Measurements from ENCODE around the gene TACC2. TPM values are rescaled to one million over a fixed set of nuclear protein-coding genes. Genes with fewer than 3 reads are reported as not detected.

TACC2 gene
- total RNA-seq, 2 experiments from 2014 or later = not detected

GRCh38 chr10:122128357-122128756 is 139.4 kb downstream of the TACC2 start:
- DNase-seq (no peak), ATAC-seq (ENCODE audit: poor library complexity) (no peak)
- Histone ChIP-seq H3K27me3 (ENCODE audit: control insufficient read depth in 1 of 2, insufficient read depth in 2 of 2, low read length in 2 of 2) (peaks cover 3 to 13% of the 10 kb centered on the region in 2 experiments), H3K36me3 (ENCODE audit: insufficient read depth, low read length) (no peaks in the 10 kb centered on the region), H3K9me3 (ENCODE audit: control insufficient read depth in 1 of 2, insufficient read depth in 1 of 2, low read length in 2 of 2) (no peaks in the 10 kb centered on the region), H3K27ac (ENCODE audit: low read depth in 1 of 2, low read length in 2 of 2) (no peak overlapping the region), H3K4me1 (ENCODE audit: insufficient read depth, low read length) (no peaks in the 10 kb centered on the region), H3K4me3 (ENCODE audit: low read length) (no peak overlapping the region)
- no peak for TF ChIP-seq CTCF (IDR thresholded peaks at IDR 0.05)
- Mint-ChIP-seq H3K4me1 (ENCODE audit: low read depth) (no peaks in the 10 kb centered on the region), H3K36me3 (ENCODE audit: low read depth) (no peaks in the 10 kb centered on the region), H3K27ac (no peak overlapping the region), H3K27me3 (peaks cover 30% of the 10 kb centered on the region), H3K9me3 (no peaks in the 10 kb centered on the region), H3K4me3 (no peak overlapping the region)
- intact Hi-C loops (cut with DNase I, micrococcal nuclease) = no loop called here
- ChIA-PET CTCF (no interaction called here), POLR2A (no interaction called here)

- ATAC-seq (ENCODE audit: poor library complexity) = no peak
- no peak overlapping the region for H3K27ac Mint-ChIP-seq
- H3K4me3 Mint-ChIP-seq = no peak overlapping the region
- no peaks in the 10 kb centered on the region for H3K9me3 Mint-ChIP-seq
- no peak for DNase-seq
- peaks cover 0 to 3% of the 10 kb centered on the region in 2 experiments for H3K9me3 ChIP-seq (ENCODE audit: control insufficient read depth in 1 of 2, insufficient read depth in 1 of 2, low read length in 2 of 2)
- no peak for TF ChIP-seq CTCF (IDR thresholded peaks at IDR 0.05)
- ChIA-PET CTCF (no interaction called here), POLR2A (no interaction called here)
- peaks cover 3 to 13% of the 10 kb centered on the region in 2 experiments for H3K27me3 ChIP-seq (ENCODE audit: control insufficient read depth in 1 of 2, insufficient read depth in 2 of 2, low read length in 2 of 2)
- no peaks in the 10 kb centered on the region for H3K4me1 Mint-ChIP-seq (ENCODE audit: low read depth)
- H3K27ac ChIP-seq (ENCODE audit: low read depth in 1 of 2, low read length in 2 of 2) = no peak overlapping the region
- H3K36me3 Mint-ChIP-seq (ENCODE audit: low read depth) = no peaks in the 10 kb centered on the region
- peaks cover 35% of the 10 kb centered on the region for H3K27me3 Mint-ChIP-seq
- H3K4me3 ChIP-seq (ENCODE audit: low read length) = no peak overlapping the region
- intact Hi-C loops (cut with DNase I, micrococcal nuclease) = no loop called here
- H3K36me3 ChIP-seq (ENCODE audit: insufficient read depth, low read length) = no peaks in the 10 kb centered on the region
- no peaks in the 10 kb centered on the region for H3K4me1 ChIP-seq (ENCODE audit: insufficient read depth, low read length)
Measured at GRCh38 chr10:122130474-122131110, 141.6 kb downstream of the TACC2 start.

GRCh38 chr10:122132331-122132755 is 143.4 kb downstream of the TACC2 start:
- peaks cover 29% of the 10 kb centered on the region for H3K27me3 Mint-ChIP-seq
- no peak for TF ChIP-seq CTCF (IDR thresholded peaks at IDR 0.05)
- H3K36me3 Mint-ChIP-seq (ENCODE audit: low read depth) = no peaks in the 10 kb centered on the region
- Histone ChIP-seq H3K36me3 (ENCODE audit: insufficient read depth, low read length) (no peaks in the 10 kb centered on the region), H3K27ac (ENCODE audit: low read depth in 1 of 2, low read length in 2 of 2) (no peak overlapping the region), H3K4me1 (ENCODE audit: insufficient read depth, low read length) (no peaks in the 10 kb centered on the region), H3K27me3 (ENCODE audit: control insufficient read depth in 1 of 2, insufficient read depth in 2 of 2, low read length in 2 of 2) (peaks cover 2 to 8% of the 10 kb centered on the region in 2 experiments), H3K9me3 (ENCODE audit: control insufficient read depth in 1 of 2, insufficient read depth in 1 of 2, low read length in 2 of 2) (peaks cover 0 to 3% of the 10 kb centered on the region in 2 experiments), H3K4me3 (ENCODE audit: low read length) (no peak overlapping the region)
- no peaks in the 10 kb centered on the region for H3K4me1 Mint-ChIP-seq (ENCODE audit: low read depth)
- ChIA-PET CTCF (no interaction called here), POLR2A (no interaction called here)
- no peak for DNase-seq
- H3K9me3 Mint-ChIP-seq = no peaks in the 10 kb centered on the region
- H3K4me3 Mint-ChIP-seq = no peak overlapping the region
- no peak overlapping the region for H3K27ac Mint-ChIP-seq
- intact Hi-C loops (cut with DNase I, micrococcal nuclease) = no loop called here
- ATAC-seq (ENCODE audit: poor library complexity) = no peak
